ENCODE data around the gene MINDY3.

DNA sequence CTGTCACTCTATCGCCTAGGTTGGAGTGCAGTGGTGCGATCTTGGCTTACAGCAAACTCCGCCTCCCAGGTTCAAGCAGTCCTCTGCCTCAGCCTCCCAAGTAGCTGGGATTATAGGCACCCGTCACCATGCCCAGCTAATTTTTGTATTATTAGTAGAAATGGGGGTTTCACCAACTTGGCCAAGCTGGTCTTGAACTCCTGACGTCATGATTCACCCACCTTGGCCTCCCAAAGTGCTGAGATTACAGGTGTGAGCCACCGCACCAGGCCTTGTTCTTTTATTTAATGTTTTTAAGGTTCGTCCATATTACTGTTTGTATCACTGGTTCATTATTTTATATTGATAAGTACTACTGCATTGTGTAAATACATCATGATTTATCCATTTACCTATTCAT, 130.4 kb downstream of the MINDY3 start:
- TF ChIP-seq POLR2A (IDR thresholded peaks at IDR 0.05) (no peak), CTCF (IDR thresholded peaks at IDR 0.05) (no peak)
